ENCODE measurements around the gene MKS1.

- no peak for TF ChIP-seq CTCF (IDR thresholded peaks at IDR 0.05; ENCODE audit: poor library complexity)
- TF ChIP-seq EZH2 (IDR thresholded peaks at IDR 0.05; ENCODE audit: borderline replicate concordance), result no peak
- no peak for TF ChIP-seq EZH2phosphoT487 (IDR thresholded peaks at IDR 0.05; ENCODE audit: low read depth, severe bottlenecking, unreplicated experiment)
Measured at GRCh38 chr17:58229881-58230280, 10.8 kb upstream of the MKS1 start.
